HG02763 (cell line): ENCODE results near the gene LFNG.

Source experiments
- ATAC-seq: cut with Tn5 transposase; IDR thresholded peaks from one replicate; pipeline ENCODE4 v1.9.1; 2021; ENCODE audit warnings: mild to moderate bottlenecking, moderate library complexity; ENCODE audit not compliant: unreplicated experiment

LFNG gene

GRCh38 chr7:2501947-2502646 lies 17.5 kb upstream of the LFNG start:
- no peak for ATAC-seq

GRCh38 chr7:2502647-2502966 lies 17.0 kb upstream of the LFNG start:
- ATAC-seq = no peak

GRCh38 chr7:2503056-2503941 lies 16.3 kb upstream of the LFNG start:
- ATAC-seq = no peak

GRCh38 chr7:2504128-2504888 lies 15.3 kb upstream of the LFNG start:
- no peak for ATAC-seq

GRCh38 chr7:2504889-2505375 lies 14.6 kb upstream of the LFNG start:
- no peak for ATAC-seq

GRCh38 chr7:2505401-2505800 lies 14.2 kb upstream of the LFNG start:
- no peak for ATAC-seq

GRCh38 chr7:2507208-2507916 lies 12.2 kb upstream of the LFNG start:
- ATAC-seq = no peak

GRCh38 chr7:2507917-2508306 lies 11.7 kb upstream of the LFNG start:
- ATAC-seq = no peak

GRCh38 chr7:2508327-2509215 lies 11.0 kb upstream of the LFNG start:
- ATAC-seq = no peak

GRCh38 chr7:2509298-2509906 lies 10.2 kb upstream of the LFNG start:
- ATAC-seq = no peak

- ATAC-seq = no peak
Measured at GRCh38 chr7:2510130-2510776, 9.3 kb upstream of the LFNG start.

GRCh38 chr7:2510909-2511768 lies 8.4 kb upstream of the LFNG start:
- ATAC-seq = no peak

- ATAC-seq = no peak
Measured at GRCh38 chr7:2511769-2512168, 7.8 kb upstream of the LFNG start.

- ATAC-seq = no peak
Measured at GRCh38 chr7:2512179-2512661, 7.4 kb upstream of the LFNG start.

GRCh38 chr7:2512713-2513112 lies 6.9 kb upstream of the LFNG start:
- ATAC-seq = no peak

- ATAC-seq = no peak
Measured at GRCh38 chr7:2513702-2514101, 5.9 kb upstream of the LFNG start.

GRCh38 chr7:2514473-2515423 lies 4.8 kb upstream of the LFNG start:
- ATAC-seq = no peak
